ENCODE data around the gene PARP1. TPM values are rescaled to one million over a fixed set of nuclear protein-coding genes. Genes with fewer than 3 reads are reported as not detected.

The PARP1 gene
- total RNA-seq, 1 experiment from 2014 or later, result 127 TPM

DNA sequence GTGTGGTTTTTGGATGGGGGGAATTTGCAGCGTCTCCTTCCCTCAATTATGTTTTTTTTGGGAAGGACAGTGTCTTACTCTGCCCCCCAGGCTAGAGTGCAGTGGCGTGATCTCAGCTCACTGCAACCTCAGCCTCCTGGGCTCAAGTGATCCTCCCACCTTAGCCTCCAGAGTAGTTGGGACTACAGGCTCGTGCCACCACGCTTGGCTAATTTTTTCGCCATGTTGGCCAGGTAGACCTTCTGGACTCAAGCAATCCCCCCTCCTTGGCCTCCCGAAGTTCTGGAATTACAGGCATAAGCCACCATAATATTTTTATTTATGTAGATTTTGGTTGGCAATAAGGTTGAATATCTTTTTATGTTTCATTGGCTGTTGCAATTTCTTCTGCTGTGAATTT lies 9.5 kb upstream of the PARP1 start:
- BruUV-seq (replicated peaks), result no TSS peak
- CTCF ChIA-PET, result no interaction called here
- ATAC-seq, result no peak
- POLR2A ChIA-PET, result no interaction called here
- H3K4me3 ChIP-seq (ENCODE audit: low read depth in 2 of 2, low read length in 2 of 2), result no peak overlapping the region
- no peaks in the 10 kb centered on the region for H3K27me3 ChIP-seq (ENCODE audit: control insufficient read depth, insufficient read depth, low read length)
- TF ChIP-seq, protein P1, sequence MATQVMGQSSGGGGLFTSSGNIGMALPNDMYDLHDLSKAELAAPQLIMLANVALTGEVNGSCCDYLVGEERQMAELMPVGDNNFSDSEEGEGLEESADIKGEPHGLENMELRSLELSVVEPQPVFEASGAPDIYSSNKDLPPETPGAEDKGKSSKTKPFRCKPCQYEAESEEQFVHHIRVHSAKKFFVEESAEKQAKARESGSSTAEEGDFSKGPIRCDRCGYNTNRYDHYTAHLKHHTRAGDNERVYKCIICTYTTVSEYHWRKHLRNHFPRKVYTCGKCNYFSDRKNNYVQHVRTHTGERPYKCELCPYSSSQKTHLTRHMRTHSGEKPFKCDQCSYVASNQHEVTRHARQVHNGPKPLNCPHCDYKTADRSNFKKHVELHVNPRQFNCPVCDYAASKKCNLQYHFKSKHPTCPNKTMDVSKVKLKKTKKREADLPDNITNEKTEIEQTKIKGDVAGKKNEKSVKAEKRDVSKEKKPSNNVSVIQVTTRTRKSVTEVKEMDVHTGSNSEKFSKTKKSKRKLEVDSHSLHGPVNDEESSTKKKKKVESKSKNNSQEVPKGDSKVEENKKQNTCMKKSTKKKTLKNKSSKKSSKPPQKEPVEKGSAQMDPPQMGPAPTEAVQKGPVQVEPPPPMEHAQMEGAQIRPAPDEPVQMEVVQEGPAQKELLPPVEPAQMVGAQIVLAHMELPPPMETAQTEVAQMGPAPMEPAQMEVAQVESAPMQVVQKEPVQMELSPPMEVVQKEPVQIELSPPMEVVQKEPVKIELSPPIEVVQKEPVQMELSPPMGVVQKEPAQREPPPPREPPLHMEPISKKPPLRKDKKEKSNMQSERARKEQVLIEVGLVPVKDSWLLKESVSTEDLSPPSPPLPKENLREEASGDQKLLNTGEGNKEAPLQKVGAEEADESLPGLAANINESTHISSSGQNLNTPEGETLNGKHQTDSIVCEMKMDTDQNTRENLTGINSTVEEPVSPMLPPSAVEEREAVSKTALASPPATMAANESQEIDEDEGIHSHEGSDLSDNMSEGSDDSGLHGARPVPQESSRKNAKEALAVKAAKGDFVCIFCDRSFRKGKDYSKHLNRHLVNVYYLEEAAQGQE (IDR thresholded peaks at IDR 0.05; ENCODE audit: insufficient read depth in 1 of 2, low read depth in 2 of 2, low read length in 1 of 2), result no peak
- TF ChIP-seq, protein P2, sequence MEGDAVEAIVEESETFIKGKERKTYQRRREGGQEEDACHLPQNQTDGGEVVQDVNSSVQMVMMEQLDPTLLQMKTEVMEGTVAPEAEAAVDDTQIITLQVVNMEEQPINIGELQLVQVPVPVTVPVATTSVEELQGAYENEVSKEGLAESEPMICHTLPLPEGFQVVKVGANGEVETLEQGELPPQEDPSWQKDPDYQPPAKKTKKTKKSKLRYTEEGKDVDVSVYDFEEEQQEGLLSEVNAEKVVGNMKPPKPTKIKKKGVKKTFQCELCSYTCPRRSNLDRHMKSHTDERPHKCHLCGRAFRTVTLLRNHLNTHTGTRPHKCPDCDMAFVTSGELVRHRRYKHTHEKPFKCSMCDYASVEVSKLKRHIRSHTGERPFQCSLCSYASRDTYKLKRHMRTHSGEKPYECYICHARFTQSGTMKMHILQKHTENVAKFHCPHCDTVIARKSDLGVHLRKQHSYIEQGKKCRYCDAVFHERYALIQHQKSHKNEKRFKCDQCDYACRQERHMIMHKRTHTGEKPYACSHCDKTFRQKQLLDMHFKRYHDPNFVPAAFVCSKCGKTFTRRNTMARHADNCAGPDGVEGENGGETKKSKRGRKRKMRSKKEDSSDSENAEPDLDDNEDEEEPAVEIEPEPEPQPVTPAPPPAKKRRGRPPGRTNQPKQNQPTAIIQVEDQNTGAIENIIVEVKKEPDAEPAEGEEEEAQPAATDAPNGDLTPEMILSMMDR (IDR thresholded peaks at IDR 0.05), result no peak
- TF ChIP-seq TCF7L2 (IDR thresholded peaks at IDR 0.05; ENCODE audit: low read depth, low read length) (no peak), SIN3A (IDR thresholded peaks at IDR 0.05; ENCODE audit: borderline replicate concordance, insufficient read depth, low read depth, low read length) (no peak), POLR2AphosphoS5 (IDR thresholded peaks at IDR 0.05; ENCODE audit: low read depth, low read length) (no peak)
- DNase-seq (ENCODE audit: low read depth, low spot score), result no peak
- H3K36me3 ChIP-seq (ENCODE audit: control insufficient read depth, insufficient read depth, low read length), result no peaks in the 10 kb centered on the region
- H3K4me1 ChIP-seq (ENCODE audit: control insufficient read depth, insufficient read depth, low read length), result no peaks in the 10 kb centered on the region
- H3K27ac ChIP-seq (ENCODE audit: low read length), result no peak overlapping the region
- intact Hi-C loops (cut with micrococcal nuclease; ENCODE audit: unreplicated experiment) (no loop called here), in situ Hi-C loops (cut with HindIII; ENCODE audit: low pct_unique_long_range_greater_than_20kb, low sequenced_read_pairs) (no loop called here)
- no peaks in the 10 kb centered on the region for H3K9me3 ChIP-seq (ENCODE audit: control insufficient read depth, insufficient read depth, low read depth, low read length)

DNA sequence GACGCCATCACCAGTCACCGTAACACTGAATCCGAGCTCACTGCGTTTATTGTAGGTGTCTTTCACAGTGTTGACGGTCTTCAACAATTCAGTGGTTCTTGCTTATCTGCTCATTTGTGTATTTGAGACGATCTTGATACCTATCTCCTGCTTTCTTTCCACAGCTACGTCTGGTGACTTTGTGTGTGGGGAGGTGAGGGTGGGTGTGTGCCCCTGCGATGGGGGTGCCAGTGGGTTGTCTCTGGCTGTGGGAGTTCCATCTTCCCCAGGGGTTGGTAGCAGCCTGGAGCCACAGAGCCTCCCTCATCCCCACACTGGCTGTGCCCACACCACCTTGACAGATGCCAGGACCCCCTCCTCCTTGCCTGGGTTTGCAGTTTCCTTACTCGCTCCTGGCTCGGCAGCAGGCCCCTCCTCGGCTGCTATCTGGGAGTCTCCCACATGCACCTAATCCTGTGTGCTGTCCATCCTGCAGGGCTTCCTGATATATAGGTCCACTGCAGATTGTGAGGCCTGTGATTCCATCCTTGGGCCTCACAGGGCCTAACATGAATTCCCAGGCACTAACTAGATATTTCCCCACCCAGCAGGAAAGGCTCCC lies 6.3 kb upstream of the PARP1 start:
- H3K4me3 ChIP-seq (ENCODE audit: low read depth in 2 of 2, low read length in 2 of 2), result no peak overlapping the region
- ATAC-seq (no peak), DNase-seq (ENCODE audit: low read depth, low spot score) (no peak)
- no peaks in the 10 kb centered on the region for H3K4me1 ChIP-seq (ENCODE audit: control insufficient read depth, insufficient read depth, low read length)
- TF ChIP-seq, protein P2 (IDR thresholded peaks at IDR 0.05), result no peak
- TF ChIP-seq POLR2AphosphoS5 (IDR thresholded peaks at IDR 0.05; ENCODE audit: low read depth, low read length) (no peak), SIN3A (IDR thresholded peaks at IDR 0.05; ENCODE audit: borderline replicate concordance, insufficient read depth, low read depth, low read length) (no peak), TCF7L2 (IDR thresholded peaks at IDR 0.05; ENCODE audit: low read depth, low read length) (no peak)
- TF ChIP-seq, protein P1 (IDR thresholded peaks at IDR 0.05; ENCODE audit: insufficient read depth in 1 of 2, low read depth in 2 of 2, low read length in 1 of 2), result no peak
- no peaks in the 10 kb centered on the region for H3K9me3 ChIP-seq (ENCODE audit: control insufficient read depth, insufficient read depth, low read depth, low read length)
- BruUV-seq (replicated peaks), result no TSS peak
- ChIA-PET POLR2A (no interaction called here), CTCF (no interaction called here)
- in situ Hi-C loops (cut with HindIII; ENCODE audit: low pct_unique_long_range_greater_than_20kb, low sequenced_read_pairs) (no loop called here), intact Hi-C loops (cut with micrococcal nuclease; ENCODE audit: unreplicated experiment) (no loop called here)
- H3K27ac ChIP-seq (ENCODE audit: low read length), result no peak overlapping the region
- H3K27me3 ChIP-seq (ENCODE audit: control insufficient read depth, insufficient read depth, low read length), result no peaks in the 10 kb centered on the region
- no peaks in the 10 kb centered on the region for H3K36me3 ChIP-seq (ENCODE audit: control insufficient read depth, insufficient read depth, low read length)
